Fibroblast of the aortic adventitia (primary cell): ENCODE measurements around the gene HSBP1. TPM values are rescaled to one million over a fixed set of nuclear protein-coding genes. Genes with fewer than 3 reads are reported as not detected.

Source experiments
- DNase-seq: peaks from one replicate; pipeline ENCODE4 v3.0.0-alpha.2; 2010; ENCODE audit warnings: low read depth
- H3K4me3 ChIP-seq: 2 replicates; pipeline ENCODE4 v1.5.1; 2011; ENCODE audit warnings: low read depth, mild to moderate bottlenecking, control low read depth, low read length, moderate library complexity
- total RNA-seq: library from RNA; depleted of rRNA; stranded (reverse); fragments of >200 nt; gene quantifications from 2 replicates; pipeline ENCODE4 v1.2.3, GENCODE V29; 2012; ENCODE audit warnings: low replicate concordance
- TF ChIP-seq, protein P1 (sequence below): IDR thresholded peaks from 2 replicates; pipeline ENCODE4 v1.5.1; 2011; ENCODE audit warnings: mild to moderate bottlenecking, low read length, control low read depth, inconsistent platforms; ENCODE audit not compliant: insufficient read depth

Gene HSBP1
- total RNA-seq, 1 donor = 19.0 TPM

GRCh38 chr16:83802554-83803205 is 5.1 kb upstream of the HSBP1 start:
- TF ChIP-seq, protein P1, sequence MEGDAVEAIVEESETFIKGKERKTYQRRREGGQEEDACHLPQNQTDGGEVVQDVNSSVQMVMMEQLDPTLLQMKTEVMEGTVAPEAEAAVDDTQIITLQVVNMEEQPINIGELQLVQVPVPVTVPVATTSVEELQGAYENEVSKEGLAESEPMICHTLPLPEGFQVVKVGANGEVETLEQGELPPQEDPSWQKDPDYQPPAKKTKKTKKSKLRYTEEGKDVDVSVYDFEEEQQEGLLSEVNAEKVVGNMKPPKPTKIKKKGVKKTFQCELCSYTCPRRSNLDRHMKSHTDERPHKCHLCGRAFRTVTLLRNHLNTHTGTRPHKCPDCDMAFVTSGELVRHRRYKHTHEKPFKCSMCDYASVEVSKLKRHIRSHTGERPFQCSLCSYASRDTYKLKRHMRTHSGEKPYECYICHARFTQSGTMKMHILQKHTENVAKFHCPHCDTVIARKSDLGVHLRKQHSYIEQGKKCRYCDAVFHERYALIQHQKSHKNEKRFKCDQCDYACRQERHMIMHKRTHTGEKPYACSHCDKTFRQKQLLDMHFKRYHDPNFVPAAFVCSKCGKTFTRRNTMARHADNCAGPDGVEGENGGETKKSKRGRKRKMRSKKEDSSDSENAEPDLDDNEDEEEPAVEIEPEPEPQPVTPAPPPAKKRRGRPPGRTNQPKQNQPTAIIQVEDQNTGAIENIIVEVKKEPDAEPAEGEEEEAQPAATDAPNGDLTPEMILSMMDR = no peak
- DNase-seq = no peak
- no peak overlapping the region for H3K4me3 ChIP-seq

DNA sequence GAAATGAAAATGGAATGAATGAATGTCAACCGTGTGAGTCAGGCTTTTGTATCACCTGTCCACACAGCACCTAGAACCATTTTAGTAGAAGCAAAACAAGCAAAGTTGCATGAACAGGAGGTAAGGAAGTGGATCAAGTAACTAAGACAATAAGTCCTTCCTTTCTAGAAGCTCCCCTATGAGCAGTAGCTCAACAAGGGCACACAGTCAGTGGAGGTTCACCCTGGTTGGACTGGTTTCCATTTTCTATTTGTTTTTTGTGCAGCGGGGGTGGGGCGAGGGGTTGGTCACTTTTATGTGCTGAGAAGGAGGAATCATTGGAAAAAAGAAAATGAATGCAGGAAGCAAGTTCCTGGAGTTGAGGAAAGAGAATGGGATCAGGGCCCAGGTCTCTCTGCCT is 4.0 kb upstream of the HSBP1 start:
- DNase-seq = no peak
- TF ChIP-seq, protein P1 = no peak
- H3K4me3 ChIP-seq = no peak overlapping the region

DNA sequence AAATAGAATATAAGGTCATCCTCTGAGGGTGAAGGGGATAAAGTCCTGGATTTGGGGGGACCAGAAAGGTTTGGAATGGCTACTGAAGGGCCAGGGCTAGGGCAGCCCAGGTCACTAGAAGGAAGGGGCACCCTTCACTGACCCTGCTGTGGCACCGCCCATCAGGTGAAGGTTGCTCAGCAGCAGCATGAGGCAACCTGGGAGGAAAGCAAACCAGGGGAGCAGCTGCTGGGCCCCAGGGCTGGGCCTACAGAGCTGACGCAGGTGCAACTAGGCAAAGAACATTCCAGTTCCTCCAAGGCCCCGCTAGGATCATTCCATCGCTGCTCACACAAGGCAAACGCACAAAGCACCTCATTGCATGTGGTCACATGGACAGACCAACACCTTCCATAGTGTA is 3.4 kb upstream of the HSBP1 start:
- H3K4me3 ChIP-seq = no peak overlapping the region
- no peak for DNase-seq
- TF ChIP-seq, protein P1 = no peak

GRCh38 chr16:83806036-83806435 is 1.7 kb upstream of the HSBP1 start:
- no peak overlapping the region for H3K4me3 ChIP-seq
- no peak for DNase-seq
- TF ChIP-seq, protein P1 = no peak

DNA sequence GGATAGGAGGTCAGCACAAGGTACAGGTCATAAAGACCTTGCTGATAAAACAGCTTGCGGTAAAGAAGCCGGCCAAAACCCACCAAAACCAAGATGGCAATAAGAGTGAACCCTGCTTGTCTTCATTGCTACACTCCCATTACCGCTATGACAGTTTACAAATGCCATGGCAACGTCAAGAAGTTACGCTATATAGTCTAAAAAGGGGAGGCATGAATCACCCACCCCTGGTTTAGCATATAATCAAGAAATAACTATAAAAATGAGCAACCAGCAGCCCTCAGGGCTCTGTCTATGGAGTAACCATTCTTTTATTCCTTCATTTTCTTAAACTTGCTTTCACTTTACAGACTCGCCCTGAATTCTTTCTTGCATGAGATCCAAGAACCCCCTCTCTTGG is 1.0 kb upstream of the HSBP1 start:
- TF ChIP-seq, protein P1 = no peak
- DNase-seq = no peak
- H3K4me3 ChIP-seq = no peak overlapping the region

DNA sequence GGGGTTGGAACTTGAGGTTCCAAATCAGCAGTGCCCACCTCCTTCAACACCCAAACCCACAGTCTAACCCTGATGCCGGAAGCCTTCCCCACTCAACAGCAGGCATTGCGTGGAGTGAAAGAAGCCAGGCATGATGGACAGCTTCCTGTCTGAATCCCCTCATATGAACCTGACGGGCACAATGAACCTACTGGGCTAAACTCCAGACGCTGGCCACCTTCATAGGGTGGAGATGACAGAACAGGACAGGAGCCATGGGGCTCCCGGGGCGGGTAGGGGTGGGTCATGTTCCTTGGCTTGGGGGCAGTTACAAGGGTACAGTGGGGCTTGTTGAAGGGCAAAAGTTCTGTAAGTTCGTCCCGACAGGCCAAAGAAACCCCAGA is 460 bp upstream of the HSBP1 start:
- peak overlapping the region; percentile 51 for H3K4me3 ChIP-seq
- DNase-seq = no peak
- TF ChIP-seq, protein P1 = no peak

DNA sequence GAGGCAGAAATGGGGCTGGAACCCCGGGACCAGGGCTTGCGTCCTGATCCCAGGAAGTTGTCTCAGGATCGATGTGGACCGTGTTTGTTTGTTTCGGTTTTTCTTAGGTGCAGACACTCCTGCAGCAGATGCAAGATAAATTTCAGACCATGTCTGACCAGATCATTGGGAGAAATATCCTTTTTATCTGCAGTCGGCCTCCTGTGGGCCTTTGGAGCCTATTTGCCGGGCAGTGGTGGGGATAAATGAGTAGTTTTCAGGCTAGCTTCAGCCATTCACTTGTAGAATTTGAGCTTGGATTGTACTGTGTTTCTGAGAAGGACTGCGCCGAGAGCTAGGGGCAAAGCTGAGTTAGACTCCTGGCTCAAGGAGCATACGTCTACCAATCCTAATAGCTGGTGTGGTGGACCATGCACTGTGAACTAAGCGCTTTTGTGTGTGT is 816 bp downstream of the HSBP1 start:
- TF ChIP-seq, protein P1 = no peak
- no peak for DNase-seq
- H3K4me3 ChIP-seq = peak overlapping the region; percentile 92
